H9 (cell line): ENCODE measurements around the gene MVP. TPM values are rescaled to one million over a fixed set of nuclear protein-coding genes. Genes with fewer than 3 reads are reported as not detected.

Experiments
- DNase-seq: peaks from one replicate; pipeline ENCODE4 v3.0.0-alpha.2; 2017
- H2AFZ ChIP-seq: one replicate; pipeline ENCODE4 v1.6.1; 2013; ENCODE audit warnings: mild to moderate bottlenecking, low read length, control low read depth, moderate library complexity
- H2AK5ac ChIP-seq: 2 replicates; pipeline ENCODE4 v1.6.1; 2013; ENCODE audit warnings: low read length, control low read depth, mixed read lengths; ENCODE audit not compliant: insufficient read length
- H2BK120ac ChIP-seq: one replicate; pipeline ENCODE4 v1.6.1; 2013; ENCODE audit warnings: low read depth, mild to moderate bottlenecking, low read length, control low read depth, inconsistent platforms; ENCODE audit not compliant: poor library complexity, severe bottlenecking
- H2BK12ac ChIP-seq: 2 replicates; pipeline ENCODE4 v1.6.1; 2013; ENCODE audit warnings: low read length, control low read depth, mixed read lengths, low read depth; ENCODE audit not compliant: insufficient read length
- H2BK15ac ChIP-seq: 2 replicates; pipeline ENCODE4 v1.6.1; 2013; ENCODE audit warnings: low read depth, low read length, control low read depth
- H2BK20ac ChIP-seq: one replicate; pipeline ENCODE4 v1.6.1; 2013; ENCODE audit warnings: low read depth, mild to moderate bottlenecking, low read length, control low read depth, inconsistent platforms; ENCODE audit not compliant: poor library complexity, severe bottlenecking
- H2BK5ac ChIP-seq: 2 replicates; pipeline ENCODE4 v1.6.1; 2013; ENCODE audit warnings: low read length, control low read depth, mixed read lengths; ENCODE audit not compliant: insufficient read length
- H3K14ac ChIP-seq: 2 replicates; pipeline ENCODE4 v1.6.1; 2013; ENCODE audit warnings: low read length, control low read depth; ENCODE audit not compliant: insufficient read depth
- H3K18ac ChIP-seq: 2 replicates; pipeline ENCODE4 v1.6.1; 2013; ENCODE audit warnings: low read depth, mild to moderate bottlenecking, mixed read lengths, low read length, control low read depth; ENCODE audit not compliant: insufficient read length
- H3K23ac ChIP-seq: 2 replicates; pipeline ENCODE4 v1.6.1; 2013; ENCODE audit warnings: low read length, control low read depth, mixed read lengths, low read depth; ENCODE audit not compliant: insufficient read length
- H3K23me2 ChIP-seq: 2 replicates; pipeline ENCODE4 v1.6.1; 2013; ENCODE audit warnings: low read depth, mild to moderate bottlenecking, mixed read lengths, low read length, control low read depth; ENCODE audit not compliant: insufficient read length, poor library complexity, severe bottlenecking
- H3K27ac ChIP-seq: 2 replicates; pipeline ENCODE4 v1.5.1; 2013; ENCODE audit warnings: low read length, control low read depth, mixed read lengths, low read depth; ENCODE audit not compliant: insufficient read length
- H3K27me3 ChIP-seq: 2 replicates; pipeline ENCODE4 v1.6.1; 2013; ENCODE audit warnings: low read length, control low read depth, inconsistent platforms; ENCODE audit not compliant: insufficient read depth
- H3K4ac ChIP-seq: 2 replicates; pipeline ENCODE4 v1.6.1; 2013; ENCODE audit warnings: low read depth, mild to moderate bottlenecking, control low read depth, inconsistent platforms, low read length, moderate library complexity
- H3K4me1 ChIP-seq: 2 replicates; pipeline ENCODE4 v1.6.1; 2013; ENCODE audit warnings: low read length, control low read depth, inconsistent platforms; ENCODE audit not compliant: insufficient read depth
- H3K4me2 ChIP-seq: 2 replicates; pipeline ENCODE4 v1.6.1; 2013; ENCODE audit warnings: low read length, control low read depth, mixed read lengths; ENCODE audit not compliant: insufficient read length, insufficient read depth
- H3K56ac ChIP-seq: 2 replicates; pipeline ENCODE4 v1.6.1; 2013; ENCODE audit warnings: low read depth, mild to moderate bottlenecking, mixed read lengths, low read length, control low read depth; ENCODE audit not compliant: insufficient read length
- H3K79me1 ChIP-seq: 2 replicates; pipeline ENCODE4 v1.6.1; 2013; ENCODE audit warnings: low read depth, mild to moderate bottlenecking, moderate library complexity, low read length, control low read depth, inconsistent platforms; ENCODE audit not compliant: insufficient read depth, poor library complexity, severe bottlenecking
- H3K79me2 ChIP-seq: 2 replicates; pipeline ENCODE4 v1.6.1; 2013; ENCODE audit warnings: low read length, control low read depth, inconsistent platforms; ENCODE audit not compliant: insufficient read depth
- H3K9ac ChIP-seq: 2 replicates; pipeline ENCODE4 v1.6.1; 2013; ENCODE audit warnings: low read length, control low read depth, mixed read lengths; ENCODE audit not compliant: insufficient read length; ENCODE audit errors: extremely low read depth
- H3K9me3 ChIP-seq: one replicate; pipeline ENCODE4 v1.6.1; 2013; ENCODE audit warnings: low read depth, low read length, inconsistent platforms; ENCODE audit not compliant: control insufficient read depth
- H3T11ph ChIP-seq: one replicate; pipeline ENCODE4 v1.6.1; 2013; ENCODE audit warnings: mild to moderate bottlenecking, low read length, control low read depth, inconsistent platforms
- H4K20me1 ChIP-seq: one replicate; pipeline ENCODE4 v1.6.1; 2013; ENCODE audit not compliant: control insufficient read depth, insufficient read length, insufficient read depth
- H4K5ac ChIP-seq: 2 replicates; pipeline ENCODE4 v1.6.1; 2013; ENCODE audit warnings: low read depth, mild to moderate bottlenecking, mixed read lengths, low read length, control low read depth; ENCODE audit not compliant: insufficient read length
- H4K8ac ChIP-seq: replicated peaks from 2 replicates; pipeline ENCODE4 v1.6.1; 2013; ENCODE audit warnings: low read length, control low read depth, mixed read lengths, low read depth; ENCODE audit not compliant: insufficient read length
- H4K91ac ChIP-seq: 2 replicates; pipeline ENCODE4 v1.6.1; 2013; ENCODE audit warnings: low read depth, mild to moderate bottlenecking, moderate library complexity, mixed read lengths, low read length, control low read depth; ENCODE audit not compliant: insufficient read length
- H3K27ac Mint-ChIP-seq, 3 experiments: 2 replicates in 2 of 3; 3 replicates in 1 of 3; pipeline ENCODE4 v1.8.0; 2020 to 2021; ENCODE audit warnings: mixed read lengths in 3 of 3, mild to moderate bottlenecking in 1 of 3, moderate library complexity in 1 of 3
- H3K27me3 Mint-ChIP-seq: 2 replicates; pipeline ENCODE4 v1.8.0; 2021; ENCODE audit warnings: low read depth, mild to moderate bottlenecking, moderate library complexity, mixed read lengths
- H3K36me3 Mint-ChIP-seq, 3 experiments: 2 replicates in 2 of 3; 3 replicates in 1 of 3; pipeline ENCODE4 v1.8.0; 2020 to 2021; ENCODE audit warnings: low read depth in 3 of 3, mixed read lengths in 3 of 3; ENCODE audit not compliant: insufficient read depth in 1 of 3
- H3K4me1 Mint-ChIP-seq, 2 experiments: 2 replicates each; pipeline ENCODE4 v1.8.0; 2020; ENCODE audit warnings: mixed read lengths in 2 of 2
- H3K4me3 Mint-ChIP-seq, 2 experiments: 2 replicates in 1 of 2; 3 replicates in 1 of 2; pipeline ENCODE4 v1.8.0; 2020 to 2021; ENCODE audit warnings: mild to moderate bottlenecking in 2 of 2, mixed read lengths in 2 of 2, moderate library complexity in 1 of 2
- H3K9me3 Mint-ChIP-seq, 2 experiments: 2 replicates in 1 of 2; 3 replicates in 1 of 2; pipeline ENCODE4 v1.8.0; 2020; ENCODE audit warnings: mild to moderate bottlenecking in 2 of 2, mixed read lengths in 2 of 2, moderate library complexity in 1 of 2
- WGBS: extraction: QIAGEN DNeasy Blood & Tissue Kit; methylation state at CpG from one replicate; pipeline ENCODE4 v1.1.7; 2013; ENCODE audit warnings: missing lambda C conversion rate, low lambda C conversion rate, mixed read lengths; ENCODE audit not compliant: insufficient read length; ENCODE audit errors: extremely low coverage; 5-methylcytosine and 5-hydroxymethylcytosine counted together
- total RNA-seq: library from RNA; stranded (reverse); gene quantifications from 2 replicates; pipeline ENCODE4 v1.2.1, GENCODE V29; 2021
- TF ChIP-seq, protein P1 (sequence below): fragments of 200-600 bp; sonication (generic); conservative IDR thresholded peaks from 3 replicates; pipeline ENCODE4 v1.8.0; 2021; ENCODE audit warnings: antibody characterized with exemption, mild to moderate bottlenecking

MVP gene
- total RNA-seq, 1 experiment from 2014 or later: 3.1 TPM

DNA sequence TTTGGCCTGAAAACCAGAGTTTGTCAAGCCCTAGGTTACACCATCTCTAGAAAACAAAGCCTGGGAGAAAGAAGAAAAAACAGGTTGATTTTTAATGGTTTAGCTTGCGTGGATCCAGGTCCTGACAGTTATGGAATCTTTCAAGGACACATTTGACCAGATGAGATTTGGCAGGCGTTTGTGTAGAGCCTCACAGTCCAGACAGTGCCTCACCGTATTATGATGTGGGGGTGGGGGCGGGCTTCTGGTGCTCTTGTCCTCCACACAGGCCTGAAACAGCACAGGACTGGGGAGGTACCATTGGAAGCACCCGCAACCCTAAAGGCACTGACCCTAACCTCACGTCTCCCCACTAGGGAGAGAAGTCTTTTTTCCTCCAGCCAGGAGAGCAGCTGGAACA, 19.6 kb downstream of the MVP start:
- no peak overlapping the region for H4K8ac ChIP-seq
- H3K27ac ChIP-seq: no peak overlapping the region
- H3K27me3 Mint-ChIP-seq: no peaks in the 10 kb centered on the region
- no peak overlapping the region for H4K5ac ChIP-seq
- H3K9me3 Mint-ChIP-seq: no peaks in the 10 kb centered on the region
- no peak overlapping the region for H2BK120ac ChIP-seq
- H3K18ac ChIP-seq: no peak overlapping the region
- no peaks in the 10 kb centered on the region for H4K20me1 ChIP-seq
- H3K27ac Mint-ChIP-seq: no peak overlapping the region
- H3T11ph ChIP-seq: no peak overlapping the region
- no peaks in the 10 kb centered on the region for H3K4me1 Mint-ChIP-seq
- no peaks in the 10 kb centered on the region for H3K4me1 ChIP-seq
- H3K56ac ChIP-seq: no peak overlapping the region
- H3K4me3 Mint-ChIP-seq: no peak overlapping the region
- H3K14ac ChIP-seq: no peak overlapping the region
- no peak overlapping the region for H2BK20ac ChIP-seq
- no peaks in the 10 kb centered on the region for H3K36me3 Mint-ChIP-seq
- no CpG with 5 or more reads among the region's 6 CpGs for WGBS
- TF ChIP-seq, protein P1, sequence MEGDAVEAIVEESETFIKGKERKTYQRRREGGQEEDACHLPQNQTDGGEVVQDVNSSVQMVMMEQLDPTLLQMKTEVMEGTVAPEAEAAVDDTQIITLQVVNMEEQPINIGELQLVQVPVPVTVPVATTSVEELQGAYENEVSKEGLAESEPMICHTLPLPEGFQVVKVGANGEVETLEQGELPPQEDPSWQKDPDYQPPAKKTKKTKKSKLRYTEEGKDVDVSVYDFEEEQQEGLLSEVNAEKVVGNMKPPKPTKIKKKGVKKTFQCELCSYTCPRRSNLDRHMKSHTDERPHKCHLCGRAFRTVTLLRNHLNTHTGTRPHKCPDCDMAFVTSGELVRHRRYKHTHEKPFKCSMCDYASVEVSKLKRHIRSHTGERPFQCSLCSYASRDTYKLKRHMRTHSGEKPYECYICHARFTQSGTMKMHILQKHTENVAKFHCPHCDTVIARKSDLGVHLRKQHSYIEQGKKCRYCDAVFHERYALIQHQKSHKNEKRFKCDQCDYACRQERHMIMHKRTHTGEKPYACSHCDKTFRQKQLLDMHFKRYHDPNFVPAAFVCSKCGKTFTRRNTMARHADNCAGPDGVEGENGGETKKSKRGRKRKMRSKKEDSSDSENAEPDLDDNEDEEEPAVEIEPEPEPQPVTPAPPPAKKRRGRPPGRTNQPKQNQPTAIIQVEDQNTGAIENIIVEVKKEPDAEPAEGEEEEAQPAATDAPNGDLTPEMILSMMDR: no peak
- no peak overlapping the region for H2BK12ac ChIP-seq
- H3K23me2 ChIP-seq: no peaks in the 10 kb centered on the region
- no peak overlapping the region for H3K9ac ChIP-seq
- H3K23ac ChIP-seq: no peak overlapping the region
- H4K91ac ChIP-seq: no peak overlapping the region
- no peak overlapping the region for H2AFZ ChIP-seq
- DNase-seq: no peak
- no peaks in the 10 kb centered on the region for H3K79me1 ChIP-seq
- H3K4me2 ChIP-seq: no peak overlapping the region
- no peak overlapping the region for H2AK5ac ChIP-seq
- no peak overlapping the region for H3K4ac ChIP-seq
- H2BK5ac ChIP-seq: no peak overlapping the region
- H3K9me3 ChIP-seq: no peaks in the 10 kb centered on the region
- H3K79me2 ChIP-seq: no peaks in the 10 kb centered on the region
- H2BK15ac ChIP-seq: no peak overlapping the region
- no peaks in the 10 kb centered on the region for H3K27me3 ChIP-seq
